22Rv1 (cell line): ENCODE data around the gene SNRPD2.

Source experiments
- H3K27ac ChIP-seq: fragments of 450-650 bp; 2 replicates; pipeline ENCODE4 v1.5.1; 2017
- CTCF ChIP-seq: fragments of 450-650 bp; IDR thresholded peaks from 2 replicates; pipeline ENCODE4 v1.5.1; 2017; ENCODE audit warnings: mild to moderate bottlenecking
- ZFX ChIP-seq: fragments of 450-650 bp; IDR thresholded peaks from 2 replicates; pipeline ENCODE4 v1.6.1; 2017; ENCODE audit warnings: antibody characterized with exemption, borderline replicate concordance

Gene SNRPD2

GRCh38 chr19:45711851-45712698 is 20.3 kb upstream of the SNRPD2 start:
- no peak overlapping the region for H3K27ac ChIP-seq
- TF ChIP-seq CTCF (no peak), ZFX (no peak)

DNA sequence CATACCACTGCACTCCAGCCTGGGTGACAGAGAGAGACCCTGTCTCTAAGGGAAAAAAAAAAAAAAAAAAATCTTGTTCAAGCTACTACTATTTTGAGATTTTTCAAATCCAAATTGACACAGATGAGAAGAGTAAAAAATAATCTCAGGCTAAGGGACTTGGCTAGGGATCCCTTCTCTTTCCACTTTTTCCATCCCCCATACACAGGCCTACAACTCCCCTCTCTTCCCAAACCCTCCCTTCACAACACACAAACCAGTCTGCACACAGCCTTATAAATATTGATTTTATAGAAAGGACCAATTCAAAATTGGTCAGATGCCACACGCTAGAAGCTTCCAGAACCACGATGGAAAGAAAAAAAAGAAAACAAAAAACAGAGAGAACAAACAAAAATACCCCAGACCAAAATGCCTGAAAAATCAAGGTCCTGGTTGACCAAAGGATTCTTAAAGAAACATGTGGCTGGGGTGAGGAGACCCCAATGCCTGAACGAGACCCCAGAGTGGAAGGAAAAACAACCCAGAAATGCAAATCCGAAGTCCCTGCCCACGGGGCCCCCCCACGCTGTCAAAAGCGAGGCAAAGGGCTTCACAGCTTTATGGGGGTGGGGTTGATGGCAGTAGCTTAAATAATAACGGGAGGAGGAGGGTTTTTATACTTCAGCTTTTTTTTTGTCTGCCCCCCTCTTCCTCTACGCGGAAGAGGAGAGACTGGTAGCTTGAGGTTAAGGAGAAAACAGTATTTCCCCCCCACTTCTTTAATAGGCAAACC is 18.8 kb upstream of the SNRPD2 start:
- no peak overlapping the region for H3K27ac ChIP-seq
- TF ChIP-seq ZFX = no peak
- no peak for TF ChIP-seq CTCF

DNA sequence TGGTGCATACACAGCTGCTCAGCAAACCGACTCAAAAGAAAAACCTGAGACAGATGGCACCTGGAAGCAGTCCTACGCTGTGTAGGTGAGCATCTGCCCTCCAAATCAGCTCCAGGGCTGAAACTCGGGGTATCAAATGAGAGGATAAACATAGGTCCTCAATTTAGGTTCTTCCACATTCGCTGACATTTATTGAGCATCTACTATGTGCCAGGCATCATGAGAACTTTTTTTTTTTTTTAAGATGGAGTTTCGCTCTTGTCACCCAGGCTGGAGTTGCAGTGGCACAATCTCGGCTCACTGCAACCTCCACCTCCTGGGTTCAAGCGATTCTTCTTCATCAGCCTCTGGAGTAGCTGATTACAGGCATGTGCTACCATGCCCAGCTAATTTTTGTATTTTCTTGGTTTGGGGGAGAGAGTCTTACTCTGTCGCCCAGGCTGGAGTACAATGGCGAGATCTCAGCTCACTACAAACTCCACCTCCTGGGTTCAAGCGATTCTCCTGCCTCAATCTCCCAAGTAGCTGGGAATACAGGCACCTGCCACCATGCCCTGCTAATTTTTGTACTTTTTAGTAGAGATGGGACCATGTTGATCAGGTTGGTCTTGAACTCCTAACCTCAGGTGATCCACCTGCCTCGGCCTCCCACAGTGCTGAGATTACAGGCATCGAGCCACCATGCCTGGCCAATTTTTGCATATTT is 14.1 kb upstream of the SNRPD2 start:
- no peak for TF ChIP-seq ZFX
- TF ChIP-seq CTCF = no peak
- no peak overlapping the region for H3K27ac ChIP-seq

DNA sequence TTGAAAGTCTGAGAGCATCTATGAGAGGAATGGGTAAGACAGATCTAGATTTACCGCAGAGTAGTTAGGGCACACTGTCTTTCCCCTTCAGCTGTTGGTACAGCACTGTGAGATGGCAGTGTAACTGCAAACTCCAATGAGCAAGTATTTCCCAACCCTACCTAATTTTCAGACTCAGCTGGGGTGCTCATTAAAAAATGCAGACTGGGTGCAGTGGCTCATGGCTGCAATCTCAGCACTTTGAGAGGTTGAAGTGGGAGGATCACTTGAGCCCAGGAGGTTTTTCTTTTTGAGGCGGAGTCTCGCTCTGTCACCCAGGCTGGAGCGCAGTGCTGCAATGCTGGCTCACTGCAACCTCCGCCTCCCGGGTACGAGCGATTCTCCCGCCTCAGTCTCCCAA is 13.4 kb upstream of the SNRPD2 start:
- TF ChIP-seq CTCF = no peak
- TF ChIP-seq ZFX = no peak
- 0 out of 2 replicates have a peak overlapping the region, but pooled peaks have one; percentile 23 for H3K27ac ChIP-seq

GRCh38 chr19:45701676-45702075 is 9.9 kb upstream of the SNRPD2 start:
- no peak overlapping the region for H3K27ac ChIP-seq
- TF ChIP-seq CTCF (no peak), ZFX (no peak)

- TF ChIP-seq CTCF (peak; percentile 97), ZFX (no peak)
- peak overlapping the region; percentile 91 for H3K27ac ChIP-seq
These were observed 1.5 kb upstream of the SNRPD2 start for GRCh38 chr19:45693106-45693788.
